ENCODE results near the gene ATE1. TPM values are rescaled to one million over a fixed set of nuclear protein-coding genes. Genes with fewer than 3 reads are reported as not detected.

Gene ATE1
- total and polyA plus RNA-seq, 12 donors, result 4.5 to 57.7 (median 42.5) TPM

DNA sequence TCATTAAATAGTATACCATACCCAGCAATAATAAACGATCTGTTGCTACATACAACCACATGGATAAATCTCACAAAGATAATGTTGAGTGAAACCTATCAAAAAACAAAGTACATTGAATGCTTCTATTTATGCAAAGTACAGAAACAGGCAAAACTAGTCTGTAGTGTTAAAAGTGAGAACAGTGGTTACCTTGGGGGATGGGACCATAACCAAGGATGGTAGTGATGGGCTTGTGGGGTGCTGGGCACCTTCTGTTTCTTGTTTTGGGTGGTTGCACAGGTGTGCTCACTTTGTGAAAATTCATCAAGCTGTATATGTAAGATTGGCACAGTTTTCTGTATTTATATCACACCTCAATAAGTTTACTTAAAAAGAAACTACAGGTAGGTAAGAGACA lies 105.7 kb downstream of the ATE1 start:
- Histone ChIP-seq H3K27ac (no peak overlapping the region), H3K36me3 (peaks cover 0 to 7% (median under 1%) of the 10 kb centered on the region in 9 donors), H3K27me3 (no peaks in the 10 kb centered on the region), H3K9me3 (no peaks in the 10 kb centered on the region), H3K4me1 (no peaks in the 10 kb centered on the region), H3K4me3 (no peak overlapping the region)
- DNase-seq, result no peak
- ATAC-seq, result no peak
- WGBS, 2 donors, result 93 to 94% methylated on average over 1 of the region's 1 CpG
- intact Hi-C loops (cut with DNase I), result loop anchor here in 1 of 10 donors (10.0 kb wide), 1 partner anchor 63 kb away; no protein-coding TSS in a partner anchor
- TF ChIP-seq, protein P1, sequence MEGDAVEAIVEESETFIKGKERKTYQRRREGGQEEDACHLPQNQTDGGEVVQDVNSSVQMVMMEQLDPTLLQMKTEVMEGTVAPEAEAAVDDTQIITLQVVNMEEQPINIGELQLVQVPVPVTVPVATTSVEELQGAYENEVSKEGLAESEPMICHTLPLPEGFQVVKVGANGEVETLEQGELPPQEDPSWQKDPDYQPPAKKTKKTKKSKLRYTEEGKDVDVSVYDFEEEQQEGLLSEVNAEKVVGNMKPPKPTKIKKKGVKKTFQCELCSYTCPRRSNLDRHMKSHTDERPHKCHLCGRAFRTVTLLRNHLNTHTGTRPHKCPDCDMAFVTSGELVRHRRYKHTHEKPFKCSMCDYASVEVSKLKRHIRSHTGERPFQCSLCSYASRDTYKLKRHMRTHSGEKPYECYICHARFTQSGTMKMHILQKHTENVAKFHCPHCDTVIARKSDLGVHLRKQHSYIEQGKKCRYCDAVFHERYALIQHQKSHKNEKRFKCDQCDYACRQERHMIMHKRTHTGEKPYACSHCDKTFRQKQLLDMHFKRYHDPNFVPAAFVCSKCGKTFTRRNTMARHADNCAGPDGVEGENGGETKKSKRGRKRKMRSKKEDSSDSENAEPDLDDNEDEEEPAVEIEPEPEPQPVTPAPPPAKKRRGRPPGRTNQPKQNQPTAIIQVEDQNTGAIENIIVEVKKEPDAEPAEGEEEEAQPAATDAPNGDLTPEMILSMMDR (IDR thresholded peaks at IDR 0.05), result no peak

DNA sequence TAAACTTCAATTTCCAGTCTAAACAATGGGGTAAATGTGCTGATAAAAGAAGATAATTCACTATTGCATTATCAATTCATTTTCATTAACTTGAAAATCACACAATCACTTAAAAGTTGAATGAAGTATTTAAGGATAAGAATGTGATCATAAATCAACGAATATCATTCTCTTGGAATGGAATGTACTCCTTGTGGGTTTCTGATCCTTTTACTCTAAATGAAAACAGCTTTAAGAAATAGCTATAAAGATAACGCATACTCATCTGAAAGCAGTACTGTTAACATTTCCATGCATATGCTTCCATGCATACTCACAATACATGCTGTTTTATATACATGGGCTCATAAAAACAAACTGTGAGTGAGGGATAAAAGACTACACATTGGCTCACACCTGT lies 108.8 kb downstream of the ATE1 start:
- DNase-seq (no peak), ATAC-seq (no peak)
- peaks cover 0 to under 1% (median 0%) of the 10 kb centered on the region in 9 donors for H3K4me1 ChIP-seq
- peaks cover 0 to 10% (median 0%) of the 10 kb centered on the region in 9 donors for H3K36me3 ChIP-seq
- H3K4me3 ChIP-seq, result no peak overlapping the region
- WGBS, 2 donors, result 85 to 94% methylated on average over 2 of the region's 2 CpGs
- intact Hi-C loops (cut with DNase I), result no loop called here
- TF ChIP-seq, protein P1 (IDR thresholded peaks at IDR 0.05), result no peak
- H3K9me3 ChIP-seq, result no peaks in the 10 kb centered on the region
- H3K27me3 ChIP-seq, result no peaks in the 10 kb centered on the region
- H3K27ac ChIP-seq, result no peak overlapping the region

DNA sequence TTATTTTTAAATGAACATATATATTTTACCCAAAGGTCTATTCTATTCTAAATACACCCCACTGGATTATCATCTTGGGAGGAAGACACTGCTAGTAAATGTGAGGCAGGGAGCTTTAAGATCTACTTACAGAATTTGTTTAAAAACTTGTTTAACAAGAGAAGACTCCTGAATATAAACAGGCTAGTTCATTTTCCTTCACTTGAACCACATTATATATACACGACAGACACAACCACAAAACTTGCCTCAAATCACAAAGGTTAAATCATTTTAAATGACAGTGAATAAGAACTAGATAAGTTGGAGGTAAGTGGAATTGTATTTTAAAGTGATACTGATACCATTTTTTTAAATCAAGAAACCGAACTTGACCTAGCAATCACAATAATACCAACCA lies 109.2 kb downstream of the ATE1 start:
- 49 to 69% methylated on average over 2 of the region's 2 CpGs for WGBS, 2 donors

DNA sequence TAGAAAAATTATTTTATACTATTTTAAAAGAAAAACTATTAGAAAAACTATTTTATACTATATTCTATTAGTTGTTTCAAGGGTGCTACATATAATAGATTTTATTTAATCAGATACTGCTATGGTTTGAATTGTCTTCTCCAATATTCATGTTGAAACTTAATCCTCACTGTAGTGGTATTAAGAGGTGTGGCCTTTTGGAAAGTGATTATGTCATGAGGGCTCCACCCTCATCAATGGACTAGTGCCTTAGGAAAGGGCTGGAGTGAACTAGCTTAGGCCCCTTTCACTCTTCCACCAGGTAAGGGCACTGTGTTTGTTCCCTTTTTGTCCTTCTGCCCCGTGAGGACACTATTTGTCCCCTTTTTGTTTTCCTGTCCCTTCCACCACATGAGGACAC lies 111.6 kb downstream of the ATE1 start:
- Histone ChIP-seq H3K36me3 (peaks cover 0 to 14% (median 0%) of the 10 kb centered on the region in 9 donors), H3K27me3 (no peaks in the 10 kb centered on the region), H3K4me1 (peaks cover 0 to 9% (median 0%) of the 10 kb centered on the region in 9 donors), H3K9me3 (no peaks in the 10 kb centered on the region), H3K4me3 (no peak overlapping the region), H3K27ac (no peak overlapping the region)
- intact Hi-C loops (cut with DNase I), result no loop called here
- TF ChIP-seq, protein P1 (IDR thresholded peaks at IDR 0.05), result no peak
- 97 to 100% methylated on average over 1 of the region's 1 CpG for WGBS, 2 donors
- ATAC-seq (no peak), DNase-seq (no peak)

More for the DNA sequence above, 109.2 kb downstream of the ATE1 start:
- TF ChIP-seq, protein P1 (IDR thresholded peaks at IDR 0.05), result no peak
- H3K9me3 ChIP-seq, result no peaks in the 10 kb centered on the region
- no peak overlapping the region for H3K4me3 ChIP-seq
- DNase-seq, result no peak
- H3K36me3 ChIP-seq, result peaks cover 0 to 14% (median 0%) of the 10 kb centered on the region in 9 donors
- ATAC-seq, result no peak
- H3K4me1 ChIP-seq, result peaks cover 0 to 5% (median 0%) of the 10 kb centered on the region in 9 donors
- H3K27ac ChIP-seq, result no peak overlapping the region
- H3K27me3 ChIP-seq, result no peaks in the 10 kb centered on the region
- intact Hi-C loops (cut with DNase I), result no loop called here

Measured in heart right ventricle (tissue), 16 donors.